VCaP (cell line): ENCODE measurements around the gene PLPP6.

ENCODE experiments used
- H3K27ac ChIP-seq: fragments of 450-650 bp; 2 replicates; pipeline ENCODE4 v1.5.1; 2017
- TF ChIP-seq, protein P1 (sequence below): fragments of 450-650 bp; conservative IDR thresholded peaks from 2 replicates; pipeline ENCODE4 v1.5.1; 2017; ENCODE audit warnings: mild to moderate bottlenecking, moderate library complexity

Gene PLPP6

DNA sequence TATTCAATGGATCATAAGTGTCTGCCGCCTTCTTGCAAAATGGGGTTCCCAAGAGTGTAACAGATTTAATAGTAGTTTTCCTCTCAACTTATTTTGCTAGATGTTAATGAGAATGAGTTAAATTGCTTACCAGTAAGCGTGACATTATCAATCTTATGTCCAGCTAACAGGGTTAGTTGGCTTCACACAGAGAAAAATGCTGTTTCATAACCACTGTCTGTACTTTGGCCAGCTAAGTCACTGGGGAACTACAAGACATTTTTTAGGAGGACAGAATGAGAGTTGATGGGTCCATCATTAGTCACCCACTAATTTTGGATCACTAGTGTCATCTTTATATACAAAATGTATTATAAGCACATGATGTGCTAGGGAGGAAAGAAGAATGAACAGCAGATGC lies 18.7 kb downstream of the PLPP6 start:
- TF ChIP-seq, protein P1, sequence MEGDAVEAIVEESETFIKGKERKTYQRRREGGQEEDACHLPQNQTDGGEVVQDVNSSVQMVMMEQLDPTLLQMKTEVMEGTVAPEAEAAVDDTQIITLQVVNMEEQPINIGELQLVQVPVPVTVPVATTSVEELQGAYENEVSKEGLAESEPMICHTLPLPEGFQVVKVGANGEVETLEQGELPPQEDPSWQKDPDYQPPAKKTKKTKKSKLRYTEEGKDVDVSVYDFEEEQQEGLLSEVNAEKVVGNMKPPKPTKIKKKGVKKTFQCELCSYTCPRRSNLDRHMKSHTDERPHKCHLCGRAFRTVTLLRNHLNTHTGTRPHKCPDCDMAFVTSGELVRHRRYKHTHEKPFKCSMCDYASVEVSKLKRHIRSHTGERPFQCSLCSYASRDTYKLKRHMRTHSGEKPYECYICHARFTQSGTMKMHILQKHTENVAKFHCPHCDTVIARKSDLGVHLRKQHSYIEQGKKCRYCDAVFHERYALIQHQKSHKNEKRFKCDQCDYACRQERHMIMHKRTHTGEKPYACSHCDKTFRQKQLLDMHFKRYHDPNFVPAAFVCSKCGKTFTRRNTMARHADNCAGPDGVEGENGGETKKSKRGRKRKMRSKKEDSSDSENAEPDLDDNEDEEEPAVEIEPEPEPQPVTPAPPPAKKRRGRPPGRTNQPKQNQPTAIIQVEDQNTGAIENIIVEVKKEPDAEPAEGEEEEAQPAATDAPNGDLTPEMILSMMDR: no peak
- peak overlapping the region; percentile 99 for H3K27ac ChIP-seq

DNA sequence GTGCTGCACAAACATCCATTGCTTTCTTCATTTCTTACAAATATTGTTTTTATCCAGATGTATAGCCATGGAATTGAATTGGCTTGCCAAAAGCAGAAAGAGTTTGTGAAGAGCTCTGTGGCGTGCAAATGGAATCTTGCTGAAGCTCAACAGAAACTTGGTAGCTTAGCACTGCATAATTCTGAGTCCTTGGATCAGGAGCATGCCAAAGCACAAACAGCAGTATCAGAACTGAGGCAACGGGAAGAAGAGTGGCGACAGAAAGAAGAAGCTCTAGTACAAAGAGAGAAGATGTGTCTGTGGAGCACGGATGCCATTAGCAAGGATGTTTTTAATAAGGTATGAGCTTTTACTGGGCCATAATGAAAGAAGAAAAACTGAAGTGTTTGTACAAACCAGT lies 22.7 kb downstream of the PLPP6 start:
- TF ChIP-seq, protein P1: no peak
- H3K27ac ChIP-seq: no peak overlapping the region

DNA sequence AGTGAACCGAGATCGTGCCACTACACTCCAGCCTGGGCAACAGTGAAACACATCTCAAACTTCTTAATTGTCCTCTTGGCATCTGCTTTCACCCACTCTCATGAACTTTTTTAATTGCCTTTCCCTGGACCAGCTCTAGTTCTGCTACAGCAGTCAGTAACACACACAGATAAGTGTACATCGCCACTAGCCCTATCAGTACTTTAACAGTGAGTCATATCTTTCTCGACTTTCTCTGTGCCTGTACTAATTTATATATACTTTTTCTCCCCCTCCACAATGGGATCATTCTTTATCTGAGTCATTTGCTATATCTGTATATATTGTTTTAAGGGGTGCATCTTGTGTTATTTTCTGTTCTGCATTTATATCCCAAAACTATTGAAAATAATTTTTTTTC lies 24.0 kb downstream of the PLPP6 start:
- no peak overlapping the region for H3K27ac ChIP-seq
- TF ChIP-seq, protein P1: no peak

DNA sequence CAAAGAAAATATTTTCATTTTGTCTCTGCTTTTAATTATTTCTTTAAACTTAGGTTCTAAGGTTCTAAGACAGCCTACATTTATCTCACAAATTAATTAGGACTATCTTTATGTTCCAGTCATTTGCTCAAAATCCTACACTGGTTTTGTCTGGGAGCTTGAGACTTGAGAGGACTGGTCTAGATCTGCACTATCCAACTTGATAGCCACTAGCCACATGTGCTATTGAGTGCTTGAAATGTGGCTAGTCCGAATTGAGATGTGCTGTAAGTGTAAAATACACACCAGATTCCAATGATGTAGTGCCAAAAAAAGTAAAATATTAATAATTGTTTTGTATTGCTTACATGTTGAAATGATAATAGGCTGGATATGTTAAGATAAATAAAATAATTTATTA lies 24.5 kb downstream of the PLPP6 start:
- H3K27ac ChIP-seq: no peak overlapping the region
- TF ChIP-seq, protein P1: no peak

DNA sequence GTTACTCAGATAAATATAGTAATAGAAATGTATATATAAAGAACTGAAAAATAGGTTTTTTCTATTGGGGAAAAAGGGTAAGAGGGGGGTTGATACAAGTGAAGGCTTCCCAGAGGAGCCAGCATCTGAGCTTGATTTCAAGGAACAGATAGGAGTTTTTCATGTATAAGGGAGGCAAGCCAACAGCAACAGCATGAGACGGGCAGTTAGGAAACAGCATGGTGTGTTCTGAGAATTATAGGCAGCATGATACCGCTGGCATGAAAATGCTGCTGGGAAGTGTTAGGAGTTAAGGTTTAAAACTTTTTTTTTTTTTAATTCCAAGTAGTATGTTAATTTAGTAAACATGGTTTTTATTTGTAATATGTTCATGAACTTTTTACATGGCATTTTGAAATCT lies 26.9 kb downstream of the PLPP6 start:
- TF ChIP-seq, protein P1: no peak

DNA sequence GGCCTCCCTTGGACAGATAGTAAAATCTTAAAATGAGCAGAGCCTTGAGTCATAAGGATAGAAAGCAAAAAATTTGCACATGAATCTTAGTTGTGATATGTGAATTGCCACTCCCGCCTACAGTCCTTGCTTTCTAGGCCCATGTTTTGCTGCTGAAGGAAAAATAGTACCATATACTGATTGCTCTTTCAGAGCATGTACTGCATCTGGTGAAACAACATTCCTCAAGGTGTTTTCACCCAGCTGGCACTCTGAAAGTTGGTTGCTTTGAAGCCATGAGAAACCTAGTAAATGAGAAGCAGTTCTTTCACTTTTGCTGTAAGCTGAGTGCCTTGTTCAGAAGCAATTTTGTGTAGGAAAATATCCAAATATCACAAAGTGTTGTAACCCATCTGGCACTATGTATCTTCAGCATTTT lies 27.6 kb downstream of the PLPP6 start:
- TF ChIP-seq, protein P1: no peak
- H3K27ac ChIP-seq: no peak overlapping the region

More for the DNA sequence above, 26.9 kb downstream of the PLPP6 start:
- H3K27ac ChIP-seq: no peak overlapping the region

DNA sequence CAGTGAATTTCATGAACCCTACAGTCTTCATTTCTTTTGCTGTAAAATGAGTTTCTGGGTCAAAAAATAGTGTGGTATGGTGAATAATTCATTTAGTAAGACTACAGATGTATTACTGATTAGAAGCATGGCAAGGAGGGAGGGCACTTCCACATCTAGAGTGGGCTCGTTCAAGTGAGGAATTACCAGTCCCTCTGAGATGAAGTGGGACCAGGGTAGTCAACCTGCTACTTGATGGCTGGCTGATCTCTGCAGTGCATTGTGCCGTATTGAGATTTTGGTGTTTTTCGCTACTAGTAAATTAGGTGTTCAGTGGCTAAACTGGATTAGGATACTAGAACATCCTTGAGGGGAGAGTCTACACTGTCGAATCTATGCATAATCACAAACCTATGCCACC lies 28.1 kb downstream of the PLPP6 start:
- no peak overlapping the region for H3K27ac ChIP-seq
- TF ChIP-seq, protein P1: no peak

DNA sequence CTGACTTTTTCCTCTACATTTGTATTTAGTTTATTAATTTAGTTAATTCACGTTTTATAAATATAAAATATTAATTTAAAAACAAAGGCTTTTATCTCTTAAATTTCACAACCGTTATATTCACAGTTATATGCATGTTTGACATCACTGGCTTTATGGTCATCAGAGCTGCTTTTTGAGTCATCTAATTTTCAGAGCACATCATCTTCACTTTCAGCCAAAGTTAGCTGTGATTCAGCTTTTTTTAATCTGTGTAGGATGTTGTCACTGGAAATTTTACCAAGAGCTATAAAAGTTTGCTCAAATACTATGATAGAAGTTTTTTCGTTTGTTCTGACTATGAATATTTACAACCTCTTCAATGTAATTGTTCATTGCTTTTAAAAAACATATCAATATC lies 29.7 kb downstream of the PLPP6 start:
- H3K27ac ChIP-seq: no peak overlapping the region
- TF ChIP-seq, protein P1: no peak
